ENCODE data around the gene TMCC3.

The TMCC3 gene

DNA sequence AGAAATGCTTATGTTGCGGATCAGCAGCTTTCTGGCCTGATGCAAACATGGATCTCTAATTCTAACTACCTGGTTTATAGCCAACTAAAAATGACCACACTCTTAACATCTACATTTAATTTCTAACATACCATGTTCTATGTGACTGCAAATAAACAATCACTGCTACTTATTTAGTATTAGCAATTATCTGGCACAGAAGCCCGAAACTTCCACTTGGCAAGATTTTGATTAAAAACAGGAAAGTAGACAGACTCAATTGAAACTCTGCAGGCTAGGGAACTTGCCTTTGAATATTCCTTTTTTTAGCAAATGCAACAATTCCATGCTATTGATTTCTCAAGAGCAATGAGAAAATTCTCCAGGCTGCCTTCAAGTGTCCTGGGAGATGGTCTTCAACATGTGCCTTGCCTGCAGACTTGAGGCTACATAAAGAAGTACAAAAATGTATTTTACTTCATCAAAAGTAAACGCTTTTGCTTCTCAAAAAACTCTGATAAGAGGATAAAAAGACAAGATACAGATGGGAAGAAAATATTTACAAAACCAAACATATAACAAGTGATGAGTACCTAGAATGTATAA is 9.1 kb upstream of the TMCC3 start:
- H3K27me3 Mint-ChIP-seq, result no peaks in the 10 kb centered on the region
- H3K36me3 Mint-ChIP-seq, result no peaks in the 10 kb centered on the region
- H3K27ac Mint-ChIP-seq, result no peak overlapping the region
- H3K9me3 Mint-ChIP-seq (ENCODE audit: low read depth), result no peaks in the 10 kb centered on the region
- H3K4me1 Mint-ChIP-seq (ENCODE audit: low read depth), result no peaks in the 10 kb centered on the region
- no peak overlapping the region for H3K4me3 Mint-ChIP-seq

DNA sequence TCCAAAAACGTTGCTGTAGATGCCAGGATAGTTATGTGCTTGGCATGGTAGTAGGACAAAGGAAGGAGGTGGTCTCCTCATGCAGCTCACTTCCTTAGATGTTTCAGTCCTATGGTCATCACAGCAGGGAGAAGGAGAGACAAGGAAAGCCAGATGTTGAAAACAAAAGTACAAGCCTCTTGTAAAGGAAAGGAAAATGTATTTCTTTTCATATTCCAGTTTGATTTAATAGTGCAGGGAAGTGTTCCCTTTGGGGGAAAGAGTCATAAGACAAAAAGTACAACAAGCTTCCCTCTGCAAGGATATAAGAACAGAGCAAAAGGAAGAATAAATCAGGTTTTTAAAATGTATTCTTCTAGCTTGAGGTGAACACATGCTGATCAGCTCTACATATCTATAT is 8.6 kb upstream of the TMCC3 start:
- Mint-ChIP-seq H3K27me3 (no peaks in the 10 kb centered on the region), H3K27ac (no peak overlapping the region), H3K4me1 (ENCODE audit: low read depth) (no peaks in the 10 kb centered on the region), H3K4me3 (no peak overlapping the region), H3K36me3 (no peaks in the 10 kb centered on the region), H3K9me3 (ENCODE audit: low read depth) (no peaks in the 10 kb centered on the region)

DNA sequence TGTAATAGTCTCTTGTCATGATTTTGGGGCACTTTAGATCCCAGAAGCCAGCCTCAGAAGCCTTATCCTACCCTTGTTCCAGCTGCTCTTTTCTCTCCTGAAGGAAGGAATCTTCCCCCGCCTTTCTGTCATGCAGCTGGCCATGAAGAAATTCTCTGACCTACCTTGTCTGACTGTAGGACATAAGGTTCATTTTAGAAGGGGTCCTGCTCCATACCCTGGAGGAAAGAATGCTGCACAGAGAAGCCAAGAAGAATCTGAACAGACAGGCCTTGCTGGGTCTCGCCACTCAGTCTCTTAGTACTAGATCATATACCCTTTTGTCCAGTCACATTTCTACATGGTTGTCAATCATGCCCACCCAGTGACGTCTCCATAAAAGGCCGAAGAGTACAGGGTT is 6.2 kb upstream of the TMCC3 start:
- Mint-ChIP-seq H3K36me3 (no peaks in the 10 kb centered on the region), H3K4me1 (ENCODE audit: low read depth) (no peaks in the 10 kb centered on the region), H3K9me3 (ENCODE audit: low read depth) (no peaks in the 10 kb centered on the region), H3K27me3 (peaks cover 8% of the 10 kb centered on the region), H3K27ac (no peak overlapping the region), H3K4me3 (no peak overlapping the region)

DNA sequence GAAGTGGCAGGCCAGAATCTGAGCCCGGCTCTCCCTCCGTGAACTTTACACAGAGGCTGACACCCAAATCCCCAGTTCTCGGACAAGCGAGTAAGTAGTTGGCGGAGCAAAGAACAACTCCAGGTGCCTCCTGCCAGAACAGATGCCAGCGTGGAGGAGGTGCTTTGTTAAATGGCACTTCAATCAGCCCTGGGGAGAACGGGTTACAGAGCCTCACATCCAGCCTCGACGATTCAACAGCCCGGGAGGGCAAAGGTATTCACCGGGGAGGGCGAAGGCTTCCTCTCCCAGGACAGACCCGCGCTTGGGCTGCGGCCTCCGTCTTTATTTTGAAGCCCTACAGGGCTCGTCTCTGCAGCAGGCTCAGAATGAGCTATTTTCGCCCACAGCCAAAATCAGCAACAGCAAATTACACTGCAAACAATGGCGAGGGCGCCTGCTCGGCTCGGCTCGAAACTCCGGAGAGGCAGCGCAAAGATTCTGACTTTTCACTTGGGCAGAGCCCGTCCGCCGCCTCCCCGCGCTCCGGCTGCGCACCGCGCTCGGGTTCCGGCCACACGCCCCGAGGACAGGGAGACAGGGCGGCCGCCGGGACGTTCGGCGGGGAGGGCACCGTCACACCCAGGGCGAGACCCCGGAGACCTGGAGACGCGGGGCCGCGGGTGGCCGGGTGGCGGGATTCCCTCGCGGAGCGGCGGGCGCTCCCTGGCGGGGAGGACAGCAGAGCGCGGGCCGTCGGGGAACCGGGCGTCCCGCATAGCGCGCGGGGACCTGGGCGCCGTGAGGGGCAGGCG is 811 bp downstream of the TMCC3 start:
- Mint-ChIP-seq H3K4me3 (peak overlapping the region; percentile 71), H3K9me3 (ENCODE audit: low read depth) (no peaks in the 10 kb centered on the region), H3K4me1 (ENCODE audit: low read depth) (peaks cover 16% of the 10 kb centered on the region), H3K36me3 (peaks cover 3% of the 10 kb centered on the region), H3K27me3 (peaks cover 44% of the 10 kb centered on the region), H3K27ac (no peak overlapping the region)

DNA sequence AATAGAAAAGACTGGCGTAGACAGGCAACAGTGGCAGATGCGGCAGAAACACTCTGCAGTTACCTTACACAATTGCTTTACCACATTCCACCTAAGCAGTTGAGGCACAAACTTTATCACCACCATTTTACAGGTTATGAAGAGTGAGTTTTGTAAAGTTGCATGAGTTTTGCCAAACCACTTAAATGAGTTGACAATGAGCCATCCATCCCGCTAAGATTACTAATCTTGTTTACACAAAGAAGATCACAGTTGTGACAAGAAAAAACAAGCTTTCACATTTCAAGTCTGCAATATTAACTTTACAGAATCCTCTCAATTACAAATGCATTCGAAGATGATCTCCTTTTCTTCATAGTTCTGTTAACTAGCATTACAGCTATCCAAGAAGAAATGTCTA is 1.8 kb downstream of the TMCC3 start:
- H3K4me3 Mint-ChIP-seq, result peak overlapping the region; percentile 71
- H3K27me3 Mint-ChIP-seq, result peaks cover 44% of the 10 kb centered on the region
- peaks cover 3% of the 10 kb centered on the region for H3K36me3 Mint-ChIP-seq
- peaks cover 24% of the 10 kb centered on the region for H3K4me1 Mint-ChIP-seq (ENCODE audit: low read depth)
- no peak overlapping the region for H3K27ac Mint-ChIP-seq
- no peaks in the 10 kb centered on the region for H3K9me3 Mint-ChIP-seq (ENCODE audit: low read depth)

DNA sequence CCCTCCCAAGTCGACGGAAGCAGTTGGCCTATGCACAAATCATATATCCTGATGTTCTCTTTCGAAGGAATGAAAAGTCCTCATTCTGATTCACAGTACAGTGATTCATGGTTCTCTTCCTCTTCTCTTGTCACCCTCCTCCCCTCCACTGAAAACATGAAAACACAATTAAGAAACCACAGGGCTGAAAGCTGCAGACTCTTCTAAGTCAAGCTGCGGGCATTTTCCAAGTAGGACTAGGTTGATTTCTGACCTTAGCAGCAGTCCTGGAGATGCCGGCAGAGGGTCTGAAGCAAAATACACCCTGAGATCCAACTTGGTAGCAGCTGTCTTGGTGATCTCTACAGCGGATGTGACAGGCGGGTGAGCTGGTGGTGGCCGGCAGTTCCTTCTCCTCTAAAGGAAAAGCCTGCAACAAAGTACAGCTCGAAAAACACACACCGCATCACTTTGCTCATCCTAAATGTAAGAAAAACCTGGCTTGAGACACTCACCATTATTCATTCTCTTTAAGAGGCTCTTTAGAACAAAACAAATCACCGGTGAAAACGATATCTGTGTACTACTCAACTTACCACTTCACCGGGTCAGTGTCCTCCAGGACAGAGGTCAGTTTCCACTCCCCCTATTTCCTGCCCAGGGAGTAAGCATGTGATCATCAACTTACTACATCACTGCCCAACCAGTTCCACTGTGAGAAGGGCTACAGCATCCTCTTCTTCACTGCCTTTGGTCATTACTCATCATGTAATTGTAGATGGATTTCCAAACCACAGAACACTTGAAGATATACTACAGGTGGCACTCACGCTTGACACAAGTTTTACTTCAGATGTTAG is 6.0 kb downstream of the TMCC3 start:
- Mint-ChIP-seq H3K27ac (no peak overlapping the region), H3K27me3 (peaks cover 32% of the 10 kb centered on the region), H3K4me3 (no peak overlapping the region), H3K4me1 (ENCODE audit: low read depth) (peaks cover 19% of the 10 kb centered on the region), H3K9me3 (ENCODE audit: low read depth) (no peaks in the 10 kb centered on the region), H3K36me3 (peaks cover 3% of the 10 kb centered on the region)

DNA sequence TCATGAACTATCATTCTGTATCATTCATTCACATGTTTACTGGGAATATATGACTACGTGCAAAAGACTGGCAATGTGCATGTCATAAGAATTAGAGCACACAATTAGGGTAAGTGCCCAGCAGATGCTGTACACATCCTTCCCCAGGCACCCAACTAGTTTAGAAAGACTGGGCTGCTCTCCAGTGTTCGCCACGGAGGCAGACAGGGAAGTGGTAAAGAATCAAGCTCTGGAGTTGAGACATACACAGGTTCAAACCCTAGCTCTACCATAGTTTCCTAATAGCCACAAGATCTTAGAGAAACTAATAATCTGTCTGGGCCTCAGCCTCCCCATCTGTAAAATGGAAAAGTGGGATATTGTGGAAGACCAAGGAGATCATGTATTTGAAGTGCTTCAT is 6.8 kb downstream of the TMCC3 start:
- Mint-ChIP-seq H3K4me3 (no peak overlapping the region), H3K36me3 (peaks cover under 1% of the 10 kb centered on the region), H3K9me3 (ENCODE audit: low read depth) (no peaks in the 10 kb centered on the region), H3K4me1 (ENCODE audit: low read depth) (peaks cover 14% of the 10 kb centered on the region), H3K27me3 (peaks cover 25% of the 10 kb centered on the region), H3K27ac (no peak overlapping the region)

DNA sequence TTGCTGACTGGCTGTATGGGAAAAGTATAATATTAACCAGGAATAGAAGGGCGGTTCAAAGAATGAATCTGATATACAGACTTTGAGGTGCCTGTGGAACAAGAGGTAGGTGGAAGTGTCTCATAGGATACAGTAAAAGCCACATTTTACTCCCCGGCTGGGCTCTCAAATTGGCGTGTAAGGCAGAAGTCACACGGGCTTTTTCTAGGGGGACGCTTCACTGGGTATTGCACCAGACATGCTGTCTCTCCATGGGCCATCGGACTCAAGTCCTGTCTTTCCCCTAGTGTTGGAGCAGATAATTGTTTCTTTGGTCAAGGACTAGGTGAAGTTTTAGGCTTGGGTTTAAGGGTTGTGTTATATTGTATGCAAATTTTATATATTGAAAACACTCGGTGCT is 9.1 kb downstream of the TMCC3 start:
- Mint-ChIP-seq H3K4me1 (ENCODE audit: low read depth) (peaks cover 14% of the 10 kb centered on the region), H3K4me3 (no peak overlapping the region), H3K27ac (no peak overlapping the region), H3K9me3 (ENCODE audit: low read depth) (no peaks in the 10 kb centered on the region), H3K27me3 (peaks cover 11% of the 10 kb centered on the region), H3K36me3 (no peaks in the 10 kb centered on the region)

DNA sequence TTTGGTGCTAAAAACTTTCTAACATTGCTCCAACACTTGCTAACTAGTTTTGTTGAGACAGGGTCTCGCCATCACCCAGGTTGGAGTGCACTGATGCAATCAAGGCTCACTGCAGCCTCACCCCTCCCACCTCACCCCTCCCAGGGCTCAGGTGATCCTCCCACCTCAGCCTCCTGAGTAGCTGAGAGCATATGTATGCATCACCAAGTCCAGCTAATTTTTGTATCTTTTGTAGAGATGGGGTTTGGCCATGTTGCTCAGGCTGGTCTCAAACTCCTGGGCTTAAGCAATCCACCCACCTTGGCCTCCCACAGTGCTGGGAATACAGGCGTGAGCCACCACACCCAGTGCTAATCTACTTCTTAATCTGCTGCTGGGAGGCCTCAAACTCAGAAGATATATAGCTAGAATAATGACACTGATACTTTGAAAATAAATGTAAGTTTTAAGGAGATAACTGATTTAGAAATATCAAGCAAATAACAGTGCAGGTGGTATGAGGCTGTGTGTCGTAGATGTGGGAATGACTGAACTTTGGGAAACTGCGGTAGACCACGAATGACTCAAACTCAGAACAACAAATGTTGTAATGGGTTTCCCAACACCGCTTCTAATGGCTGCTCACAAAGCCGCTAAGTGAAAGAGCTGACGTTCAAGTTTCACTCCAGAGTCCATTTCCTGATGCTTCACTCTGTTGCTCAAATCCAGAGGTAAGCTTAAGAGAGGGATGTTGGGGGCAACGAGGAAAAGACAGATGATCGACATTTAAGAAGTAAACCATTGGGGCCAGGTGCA is 10.0 kb downstream of the TMCC3 start:
- no peaks in the 10 kb centered on the region for H3K36me3 Mint-ChIP-seq
- H3K4me3 Mint-ChIP-seq, result no peak overlapping the region
- H3K27me3 Mint-ChIP-seq, result peaks cover 7% of the 10 kb centered on the region
- peaks cover 14% of the 10 kb centered on the region for H3K4me1 Mint-ChIP-seq (ENCODE audit: low read depth)
- H3K27ac Mint-ChIP-seq, result no peak overlapping the region
- no peaks in the 10 kb centered on the region for H3K9me3 Mint-ChIP-seq (ENCODE audit: low read depth)

DNA sequence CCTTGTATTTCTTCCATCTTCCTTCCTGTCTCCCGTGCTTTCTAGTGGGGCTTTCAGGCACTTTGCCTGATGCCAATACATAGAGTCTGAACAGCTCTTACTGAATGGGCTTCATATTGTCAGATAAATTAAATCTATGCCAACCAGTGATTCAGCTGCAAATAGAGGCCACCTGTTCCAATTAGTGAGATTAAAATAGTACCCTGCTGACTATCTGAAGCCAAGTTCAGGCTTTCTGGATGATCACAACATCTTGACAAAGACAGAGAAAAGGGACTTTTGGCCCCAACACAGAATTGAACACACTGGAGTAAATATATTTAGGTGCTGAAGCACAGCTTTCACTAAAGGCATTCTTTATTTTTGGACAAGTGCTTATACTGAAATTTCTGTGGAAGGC is 11.8 kb downstream of the TMCC3 start:
- Mint-ChIP-seq H3K27me3 (peaks cover 5% of the 10 kb centered on the region), H3K4me3 (no peak overlapping the region), H3K36me3 (no peaks in the 10 kb centered on the region)

DNA sequence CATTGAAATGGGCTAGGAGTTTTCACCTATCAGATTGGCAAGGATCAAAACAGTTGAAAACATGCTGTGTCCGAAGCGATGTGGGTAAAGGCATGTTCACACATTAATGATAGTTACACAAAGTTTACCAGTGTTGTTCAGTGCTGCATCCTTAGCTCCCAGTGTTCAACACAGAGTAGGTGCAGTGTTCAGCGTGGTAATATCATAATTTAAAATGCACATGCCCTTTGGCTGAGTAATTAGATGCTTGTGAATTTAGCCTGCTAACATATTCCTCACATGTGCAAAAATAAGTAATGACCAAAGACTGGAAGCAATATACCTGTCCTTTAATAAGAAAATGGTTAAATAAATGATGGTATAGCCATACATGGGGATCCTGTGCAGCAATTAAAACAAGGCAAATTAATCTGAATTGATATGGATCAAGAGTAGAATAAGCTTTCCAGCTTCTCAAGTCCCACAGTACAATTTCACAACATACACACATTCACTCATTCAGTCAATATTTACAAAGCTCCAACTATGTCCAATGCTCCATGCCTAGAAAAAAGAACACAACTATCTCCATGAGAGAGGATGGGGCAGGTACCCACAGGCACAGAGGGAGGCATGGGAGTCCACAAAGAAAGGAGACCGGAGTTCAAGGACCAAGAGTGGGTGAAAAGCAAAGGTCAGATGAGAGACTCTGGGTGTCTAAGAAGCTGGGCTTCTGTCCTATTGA is 12.8 kb downstream of the TMCC3 start:
- Mint-ChIP-seq H3K9me3 (ENCODE audit: low read depth) (no peaks in the 10 kb centered on the region), H3K27ac (no peak overlapping the region), H3K4me1 (ENCODE audit: low read depth) (no peaks in the 10 kb centered on the region), H3K36me3 (no peaks in the 10 kb centered on the region), H3K27me3 (peaks cover 3% of the 10 kb centered on the region), H3K4me3 (no peak overlapping the region)

More for the DNA sequence above, 11.8 kb downstream of the TMCC3 start:
- Mint-ChIP-seq H3K9me3 (ENCODE audit: low read depth) (no peaks in the 10 kb centered on the region), H3K27ac (no peak overlapping the region), H3K4me1 (ENCODE audit: low read depth) (peaks cover under 1% of the 10 kb centered on the region)

DNA sequence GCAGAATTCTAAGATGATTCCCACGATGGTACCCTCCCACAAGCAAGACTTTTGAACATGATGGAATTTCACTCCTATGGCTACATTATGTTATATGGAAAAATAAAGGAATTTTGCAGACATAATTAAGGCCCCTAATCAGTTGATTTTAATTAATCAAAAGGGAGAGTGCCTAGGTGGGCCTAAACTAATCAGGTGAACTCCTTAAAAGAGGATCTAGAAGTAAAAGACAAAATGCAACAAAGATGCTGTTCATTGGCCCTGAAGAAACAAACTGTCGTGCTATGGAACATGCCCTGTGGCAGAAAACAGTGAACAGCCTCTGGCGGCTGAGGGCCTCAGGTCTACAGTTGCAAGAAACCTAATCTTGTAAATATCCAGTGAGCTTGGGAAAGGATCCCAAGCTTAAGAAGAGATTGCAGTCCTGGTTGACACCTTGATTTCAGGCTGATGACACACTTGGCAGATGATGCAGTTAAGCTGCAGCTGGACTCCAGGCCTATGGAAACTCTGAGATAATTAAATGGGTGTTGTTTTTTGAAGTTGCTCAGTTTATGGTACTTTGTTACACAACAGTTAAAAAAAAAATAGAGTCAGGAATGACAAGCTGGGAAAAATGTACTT is 13.8 kb downstream of the TMCC3 start:
- no peak overlapping the region for H3K27ac Mint-ChIP-seq
- H3K27me3 Mint-ChIP-seq, result peaks cover 2% of the 10 kb centered on the region
- H3K9me3 Mint-ChIP-seq (ENCODE audit: low read depth), result no peaks in the 10 kb centered on the region
- no peaks in the 10 kb centered on the region for H3K4me1 Mint-ChIP-seq (ENCODE audit: low read depth)
- H3K36me3 Mint-ChIP-seq, result no peaks in the 10 kb centered on the region
- no peak overlapping the region for H3K4me3 Mint-ChIP-seq

DNA sequence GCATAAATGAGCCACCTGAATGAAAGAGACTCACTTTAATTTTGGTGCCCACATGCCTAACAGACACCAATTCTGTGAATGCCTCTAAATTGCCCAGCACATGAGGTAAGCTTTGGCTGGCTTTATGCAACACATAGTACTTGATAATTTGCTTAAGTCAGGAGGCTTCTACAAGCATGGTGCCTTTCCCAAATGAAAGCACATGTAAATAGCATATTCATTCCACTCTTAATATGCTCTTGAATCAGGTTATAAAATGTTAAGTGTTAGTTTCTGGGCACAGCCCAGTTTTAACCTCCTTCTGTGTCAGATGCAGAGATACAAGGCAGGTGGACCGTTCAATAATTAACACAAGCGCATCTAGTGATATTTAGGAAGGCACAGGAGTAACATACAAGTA is 15.6 kb downstream of the TMCC3 start:
- H3K36me3 Mint-ChIP-seq, result no peaks in the 10 kb centered on the region
- H3K27ac Mint-ChIP-seq, result no peak overlapping the region
- no peak overlapping the region for H3K4me3 Mint-ChIP-seq
- H3K27me3 Mint-ChIP-seq, result peaks cover 2% of the 10 kb centered on the region
- no peaks in the 10 kb centered on the region for H3K9me3 Mint-ChIP-seq (ENCODE audit: low read depth)
- H3K4me1 Mint-ChIP-seq (ENCODE audit: low read depth), result no peaks in the 10 kb centered on the region

DNA sequence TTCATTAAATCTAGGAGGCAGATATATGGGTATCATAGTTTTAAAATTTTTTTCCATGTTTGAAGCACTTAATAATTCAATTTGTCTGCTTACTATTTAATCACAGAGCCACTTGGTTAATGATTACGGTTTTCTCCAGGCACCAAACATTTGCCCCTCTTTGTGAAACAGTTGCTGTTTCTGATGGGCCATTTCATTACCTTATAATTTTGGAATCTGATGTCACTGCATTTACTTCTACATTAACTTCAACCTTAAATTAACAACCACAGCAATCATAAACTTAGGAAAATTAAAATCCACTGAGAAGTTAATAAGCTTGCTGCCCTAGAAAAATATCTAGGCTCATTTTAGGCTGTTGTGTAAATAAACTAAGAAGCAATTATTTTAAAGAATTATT is 17.0 kb downstream of the TMCC3 start:
- Mint-ChIP-seq H3K4me1 (ENCODE audit: low read depth) (no peaks in the 10 kb centered on the region), H3K27me3 (peaks cover 2% of the 10 kb centered on the region), H3K4me3 (no peak overlapping the region), H3K9me3 (ENCODE audit: low read depth) (no peaks in the 10 kb centered on the region), H3K36me3 (no peaks in the 10 kb centered on the region), H3K27ac (no peak overlapping the region)
